AG10803 (cell line): ENCODE measurements around the gene TBCK.

ENCODE experiments used
- DNase-seq: peaks from one replicate; pipeline ENCODE4 v3.0.0; 2010; ENCODE audit warnings: low read depth
- H3K4me3 ChIP-seq: 2 replicates; pipeline ENCODE4 v1.5.1; 2011; ENCODE audit warnings: mild to moderate bottlenecking, low read length, control low read depth
- TF ChIP-seq, protein P1 (sequence below): conservative IDR thresholded peaks from 2 replicates; pipeline ENCODE4 v1.5.1; 2011; ENCODE audit warnings: mild to moderate bottlenecking, low read length, control low read depth, inconsistent platforms

The TBCK gene

DNA sequence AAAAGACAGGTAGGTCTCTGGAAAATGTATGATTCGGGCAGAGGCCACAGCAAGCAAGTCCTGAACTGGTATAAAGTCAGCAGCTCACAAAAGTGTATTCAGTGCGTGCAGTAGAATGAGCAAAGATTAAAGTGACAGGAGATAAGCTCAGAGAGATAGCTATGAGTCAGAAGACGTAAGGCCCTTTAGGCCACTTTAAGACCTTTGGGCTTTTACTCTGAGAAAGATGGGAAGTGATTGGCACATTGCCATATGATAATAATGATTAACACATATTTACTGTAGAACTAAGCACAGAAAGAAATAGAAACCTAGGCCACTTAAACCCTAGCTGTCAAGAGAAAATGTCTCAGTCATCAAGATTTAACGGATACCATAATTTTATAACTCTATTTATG, 51.7 kb downstream of the TBCK start:
- no peak overlapping the region for H3K4me3 ChIP-seq
- DNase-seq, result no peak
- TF ChIP-seq, protein P1, sequence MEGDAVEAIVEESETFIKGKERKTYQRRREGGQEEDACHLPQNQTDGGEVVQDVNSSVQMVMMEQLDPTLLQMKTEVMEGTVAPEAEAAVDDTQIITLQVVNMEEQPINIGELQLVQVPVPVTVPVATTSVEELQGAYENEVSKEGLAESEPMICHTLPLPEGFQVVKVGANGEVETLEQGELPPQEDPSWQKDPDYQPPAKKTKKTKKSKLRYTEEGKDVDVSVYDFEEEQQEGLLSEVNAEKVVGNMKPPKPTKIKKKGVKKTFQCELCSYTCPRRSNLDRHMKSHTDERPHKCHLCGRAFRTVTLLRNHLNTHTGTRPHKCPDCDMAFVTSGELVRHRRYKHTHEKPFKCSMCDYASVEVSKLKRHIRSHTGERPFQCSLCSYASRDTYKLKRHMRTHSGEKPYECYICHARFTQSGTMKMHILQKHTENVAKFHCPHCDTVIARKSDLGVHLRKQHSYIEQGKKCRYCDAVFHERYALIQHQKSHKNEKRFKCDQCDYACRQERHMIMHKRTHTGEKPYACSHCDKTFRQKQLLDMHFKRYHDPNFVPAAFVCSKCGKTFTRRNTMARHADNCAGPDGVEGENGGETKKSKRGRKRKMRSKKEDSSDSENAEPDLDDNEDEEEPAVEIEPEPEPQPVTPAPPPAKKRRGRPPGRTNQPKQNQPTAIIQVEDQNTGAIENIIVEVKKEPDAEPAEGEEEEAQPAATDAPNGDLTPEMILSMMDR, result no peak

DNA sequence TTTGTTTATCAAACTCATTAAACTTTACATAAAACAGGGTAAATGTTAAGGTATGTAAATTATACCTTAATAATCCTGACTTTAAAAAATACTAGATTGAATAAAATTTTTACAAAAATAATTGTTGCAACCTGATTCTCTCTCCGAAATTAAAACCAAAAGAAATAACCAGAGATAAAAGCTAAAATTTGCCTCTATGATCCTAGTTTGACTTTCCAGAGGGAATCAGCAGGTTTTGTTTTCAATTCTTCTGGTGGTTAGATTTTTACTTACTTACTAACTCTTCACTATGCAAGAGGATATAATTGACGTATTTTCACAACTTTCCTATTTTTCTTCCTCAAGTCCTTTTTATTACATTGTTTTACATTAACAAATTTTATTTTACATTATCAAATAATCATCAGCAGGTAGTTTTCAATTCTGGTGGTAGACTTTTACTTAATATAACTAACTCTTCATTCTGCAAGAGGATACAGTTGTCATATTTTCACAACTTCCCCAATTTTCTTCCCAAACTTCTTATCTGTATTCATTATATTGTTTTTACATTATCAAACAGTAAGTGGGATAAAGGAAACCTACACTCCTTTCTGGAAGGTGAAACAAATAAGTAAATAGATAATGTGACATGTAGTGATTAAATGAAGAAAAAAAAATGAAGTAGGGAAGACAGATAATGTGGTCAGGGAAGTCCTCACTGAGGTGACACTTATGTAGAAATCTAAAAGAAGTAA, 52.2 kb downstream of the TBCK start:
- no peak overlapping the region for H3K4me3 ChIP-seq
- TF ChIP-seq, protein P1, result no peak
- no peak for DNase-seq

DNA sequence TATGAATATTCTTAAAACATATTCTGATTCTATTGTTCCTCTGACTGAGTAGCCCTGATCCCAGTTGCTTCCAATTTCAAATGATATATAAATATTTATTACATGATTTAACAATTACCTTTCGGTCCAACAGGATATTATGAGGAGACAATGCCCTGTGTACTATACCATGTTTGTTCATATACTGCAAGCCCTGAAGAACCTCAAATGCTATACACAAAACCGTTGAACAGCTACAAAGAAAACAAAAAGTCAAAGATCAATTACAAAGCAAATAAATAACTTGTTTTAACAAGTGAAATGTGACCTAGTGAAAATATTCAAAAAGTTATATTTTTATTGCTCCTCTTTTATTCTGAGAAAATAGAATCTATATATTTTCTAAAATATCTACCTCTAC, 54.0 kb downstream of the TBCK start:
- H3K4me3 ChIP-seq, result no peak overlapping the region
- DNase-seq, result no peak
- TF ChIP-seq, protein P1, result no peak

DNA sequence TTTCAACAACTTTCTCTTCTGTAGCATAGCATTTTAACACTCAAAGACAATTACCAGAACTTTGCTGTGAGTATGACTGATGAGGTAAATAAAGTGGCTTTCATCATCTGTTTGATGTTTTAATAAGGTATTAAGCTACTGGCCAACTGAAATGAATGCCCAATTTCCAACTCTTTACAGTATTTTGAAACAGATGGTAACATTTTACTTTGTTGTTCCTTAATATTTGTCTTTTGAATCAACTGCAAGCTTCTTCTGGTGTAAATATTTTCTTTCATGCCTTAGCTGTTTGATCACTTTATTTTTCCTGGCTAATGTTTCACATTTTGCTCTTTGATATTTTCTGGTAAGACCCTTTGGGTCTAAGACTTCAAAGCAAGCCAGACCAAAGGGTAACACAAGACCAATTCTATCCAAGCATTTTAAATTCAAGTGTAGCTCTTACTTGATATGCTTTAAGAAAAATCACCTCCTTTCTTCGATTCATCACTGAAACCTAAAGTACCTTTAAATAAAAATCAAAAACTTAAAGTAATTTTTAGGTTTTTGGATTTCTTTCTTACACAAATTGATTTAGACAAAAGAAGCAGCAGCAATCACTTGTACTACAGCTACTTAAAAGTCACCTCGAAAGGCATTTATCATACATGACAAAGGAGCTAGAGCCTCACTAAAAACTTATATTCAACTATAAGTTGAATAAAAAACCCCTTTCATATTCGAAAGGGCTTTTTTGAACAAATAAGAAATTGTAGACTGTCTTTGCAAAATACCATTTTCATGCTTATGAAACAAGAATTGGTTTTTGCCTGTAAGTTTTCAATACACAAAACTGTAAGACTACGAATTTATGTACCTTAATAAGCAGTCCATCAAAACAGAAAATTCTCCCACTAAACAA, 57.6 kb downstream of the TBCK start:
- TF ChIP-seq, protein P1, result no peak
- peak; percentile 70 for DNase-seq
- no peak overlapping the region for H3K4me3 ChIP-seq

DNA sequence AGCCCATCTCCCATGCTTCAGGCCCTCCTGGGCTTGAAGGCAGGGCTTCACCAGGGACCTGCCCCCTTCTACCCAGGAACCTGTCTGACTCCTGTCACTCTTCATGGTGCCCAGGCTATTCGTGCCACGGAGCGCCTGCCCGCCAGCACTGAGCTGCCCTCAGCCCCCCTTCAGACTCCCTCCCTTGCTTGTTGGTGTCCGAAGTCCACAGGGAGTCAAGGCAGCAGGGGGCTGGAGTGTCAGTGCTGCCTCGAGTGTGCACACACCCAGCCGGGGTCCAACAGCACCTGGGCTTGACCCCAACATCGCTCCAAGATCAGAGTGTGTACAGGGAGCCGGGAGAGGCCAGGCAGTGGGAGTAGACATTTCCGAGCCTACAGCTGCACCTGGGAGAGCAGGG, 59.8 kb downstream of the TBCK start:
- no peak for DNase-seq
- H3K4me3 ChIP-seq, result no peak overlapping the region
- TF ChIP-seq, protein P1, result no peak

DNA sequence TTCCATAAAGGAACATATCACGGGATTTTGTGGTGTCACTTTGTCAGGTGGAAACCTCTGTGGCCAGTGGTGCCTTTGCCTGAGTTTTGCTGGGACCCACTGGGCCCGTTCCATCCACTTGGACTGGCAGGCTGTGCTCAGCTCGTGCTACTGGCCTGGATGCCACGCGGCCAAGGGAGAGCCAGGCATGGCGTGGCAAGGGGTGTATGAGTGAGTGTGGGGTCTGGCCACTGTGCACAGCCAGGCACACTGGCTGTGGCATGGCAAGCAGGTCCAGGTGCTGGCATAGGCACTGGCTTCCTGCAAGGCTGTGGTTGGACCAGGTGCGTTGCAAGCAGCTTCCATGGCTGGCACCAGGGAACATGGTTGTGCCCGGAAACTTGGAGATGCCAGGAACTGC, 60.8 kb downstream of the TBCK start:
- TF ChIP-seq, protein P1, result no peak
- DNase-seq, result no peak
- H3K4me3 ChIP-seq, result no peak overlapping the region
